Natural killer cell (primary cell): ENCODE measurements around the gene BICD2. TPM values are rescaled to one million over a fixed set of nuclear protein-coding genes. Genes with fewer than 3 reads are reported as not detected.
A peak's percentile ranks its signal among the peaks of the same experiment; 100 is the strongest.

Source experiments
- ATAC-seq, 3 donors: fragments of 150-1000 bp in 2 of 3; fragments of 200-7000 bp in 1 of 3; cut with Tn5 transposase; 1 replicate in 1 of 3; 2 replicates in 2 of 3; pipeline ENCODE4 v1.10.0; 2021; ENCODE audit warnings: mild to moderate bottlenecking in 2 of 3, moderate library complexity in 2 of 3
- DNase-seq, 2 donors: peaks; one replicate each; pipeline versions ENCODE4 v3.0.0 to v3.0.0-alpha.2; 2013 to 2021; ENCODE audit warnings: mixed read lengths in 1 of 2
- H3K27ac ChIP-seq: one replicate; pipeline ENCODE4 v1.5.1; 2013; ENCODE audit warnings: mild to moderate bottlenecking, low read length
- H3K27me3 ChIP-seq: one replicate; pipeline ENCODE4 v1.6.1; 2013; ENCODE audit warnings: low read length; ENCODE audit not compliant: control insufficient read depth, insufficient read depth
- H3K36me3 ChIP-seq: one replicate; pipeline ENCODE4 v1.6.1; 2013; ENCODE audit warnings: low read length; ENCODE audit not compliant: control insufficient read depth, insufficient read depth
- H3K4me1 ChIP-seq: one replicate; pipeline ENCODE4 v1.6.1; 2013; ENCODE audit warnings: low read length; ENCODE audit not compliant: control insufficient read depth, insufficient read depth
- H3K4me3 ChIP-seq: one replicate; pipeline ENCODE4 v1.5.1; 2013; ENCODE audit warnings: low read length
- H3K9me3 ChIP-seq: one replicate; pipeline ENCODE4 v1.6.1; 2013; ENCODE audit warnings: low read length; ENCODE audit not compliant: control insufficient read depth, insufficient read depth
- H3K27ac Mint-ChIP-seq, 2 donors: one replicate each; pipeline ENCODE4 v1.8.0; 2022; ENCODE audit warnings: mild to moderate bottlenecking in 2 of 2, mixed read lengths in 2 of 2, moderate library complexity in 1 of 2
- H3K27me3 Mint-ChIP-seq, 2 donors: one replicate each; pipeline ENCODE4 v1.8.0; 2022; ENCODE audit warnings: low read depth in 2 of 2, mixed read lengths in 2 of 2
- H3K36me3 Mint-ChIP-seq: one replicate; pipeline ENCODE4 v1.8.0; 2022; ENCODE audit warnings: mixed read lengths
- H3K4me1 Mint-ChIP-seq, 2 donors: one replicate each; pipeline ENCODE4 v1.8.0; 2022; ENCODE audit warnings: mixed read lengths in 2 of 2
- H3K4me3 Mint-ChIP-seq: one replicate; pipeline ENCODE4 v1.8.0; 2022; ENCODE audit warnings: mild to moderate bottlenecking, moderate library complexity, mixed read lengths
- H3K9me3 Mint-ChIP-seq, 2 donors: one replicate each; pipeline ENCODE4 v1.8.0; 2022; ENCODE audit warnings: mixed read lengths in 2 of 2
- WGBS: methylation state at CpG from one replicate; pipeline ENCODE4 v1.1.7; 2013; ENCODE audit warnings: missing lambda C conversion rate; ENCODE audit not compliant: insufficient coverage; 5-methylcytosine and 5-hydroxymethylcytosine counted together
- intact Hi-C: fragments of 100-400 bp; cut with micrococcal nuclease; formaldehyde crosslinking; loops from one replicate; pipeline ENCODE4 v1.14.2; 2022
- total RNA-seq, 4 donors: library from RNA; stranded (reverse); fragments of 120-200 nt in 1 of 4; gene quantifications; one replicate each; pipeline versions ENCODE4 v1.2.3 to v1.2.4, GENCODE V29; 2013 to 2022
- TF ChIP-seq, protein P1 (sequence below): fragments of 200-600 bp; IDR thresholded peaks from one replicate; pipeline ENCODE4 v1.8.0; 2022; ENCODE audit warnings: antibody characterized with exemption

The BICD2 gene
- total RNA-seq, 3 donors from 2014 or later (not counting 1 experiment from before 2014, with no cell fraction given): 27.0 to 39.7 (median 39.7) TPM

DNA sequence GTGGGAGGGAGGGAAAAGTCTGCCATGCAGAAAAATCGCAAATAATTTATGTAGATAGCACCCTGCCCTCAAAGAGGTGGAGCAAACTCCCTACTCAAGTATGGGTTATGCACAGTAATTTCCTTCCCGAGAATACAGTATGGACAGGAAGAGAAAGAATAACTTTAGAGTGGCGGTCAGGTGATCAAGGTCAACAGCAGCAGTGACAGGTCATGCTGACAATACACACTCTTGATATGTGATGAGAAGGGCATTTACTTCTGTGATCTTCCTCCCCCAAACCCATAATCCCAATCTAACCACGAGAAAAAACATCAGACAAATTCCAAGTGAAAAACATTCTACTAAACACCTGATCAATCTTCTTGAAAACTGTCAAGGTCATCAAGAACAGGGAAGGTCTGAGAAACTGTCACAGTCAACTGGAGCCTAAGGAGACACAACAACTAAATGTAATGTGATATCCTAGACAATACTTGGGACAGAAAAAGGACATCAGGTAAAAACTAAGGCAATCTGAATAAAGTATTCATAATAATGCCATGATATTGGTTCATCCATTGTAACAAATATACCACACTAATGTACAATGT lies 11.7 kb downstream of the BICD2 start:
- H3K4me1 Mint-ChIP-seq: peaks cover 37 to 62% of the 10 kb centered on the region in 2 donors
- intact Hi-C loops: no loop called here
- no peaks in the 10 kb centered on the region for H3K36me3 Mint-ChIP-seq
- TF ChIP-seq, protein P1, sequence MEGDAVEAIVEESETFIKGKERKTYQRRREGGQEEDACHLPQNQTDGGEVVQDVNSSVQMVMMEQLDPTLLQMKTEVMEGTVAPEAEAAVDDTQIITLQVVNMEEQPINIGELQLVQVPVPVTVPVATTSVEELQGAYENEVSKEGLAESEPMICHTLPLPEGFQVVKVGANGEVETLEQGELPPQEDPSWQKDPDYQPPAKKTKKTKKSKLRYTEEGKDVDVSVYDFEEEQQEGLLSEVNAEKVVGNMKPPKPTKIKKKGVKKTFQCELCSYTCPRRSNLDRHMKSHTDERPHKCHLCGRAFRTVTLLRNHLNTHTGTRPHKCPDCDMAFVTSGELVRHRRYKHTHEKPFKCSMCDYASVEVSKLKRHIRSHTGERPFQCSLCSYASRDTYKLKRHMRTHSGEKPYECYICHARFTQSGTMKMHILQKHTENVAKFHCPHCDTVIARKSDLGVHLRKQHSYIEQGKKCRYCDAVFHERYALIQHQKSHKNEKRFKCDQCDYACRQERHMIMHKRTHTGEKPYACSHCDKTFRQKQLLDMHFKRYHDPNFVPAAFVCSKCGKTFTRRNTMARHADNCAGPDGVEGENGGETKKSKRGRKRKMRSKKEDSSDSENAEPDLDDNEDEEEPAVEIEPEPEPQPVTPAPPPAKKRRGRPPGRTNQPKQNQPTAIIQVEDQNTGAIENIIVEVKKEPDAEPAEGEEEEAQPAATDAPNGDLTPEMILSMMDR: no peak
- H3K4me1 ChIP-seq: peaks cover 27% of the 10 kb centered on the region
- no peaks in the 10 kb centered on the region for H3K36me3 ChIP-seq
- peaks cover 3% of the 10 kb centered on the region for H3K9me3 ChIP-seq
- H3K27ac Mint-ChIP-seq: peak overlapping the region; percentile 29 to 55
- H3K4me3 ChIP-seq: no peak overlapping the region
- peaks cover 0 to 3% of the 10 kb centered on the region in 2 donors for H3K9me3 Mint-ChIP-seq
- 66% methylated on average over 2 of the region's 4 CpGs for WGBS
- H3K27me3 Mint-ChIP-seq: no peaks in the 10 kb centered on the region
- no peaks in the 10 kb centered on the region for H3K27me3 ChIP-seq
- H3K27ac ChIP-seq: no peak overlapping the region
- ATAC-seq (no peak), DNase-seq (no peak)
- peak overlapping the region; percentile 31 for H3K4me3 Mint-ChIP-seq

DNA sequence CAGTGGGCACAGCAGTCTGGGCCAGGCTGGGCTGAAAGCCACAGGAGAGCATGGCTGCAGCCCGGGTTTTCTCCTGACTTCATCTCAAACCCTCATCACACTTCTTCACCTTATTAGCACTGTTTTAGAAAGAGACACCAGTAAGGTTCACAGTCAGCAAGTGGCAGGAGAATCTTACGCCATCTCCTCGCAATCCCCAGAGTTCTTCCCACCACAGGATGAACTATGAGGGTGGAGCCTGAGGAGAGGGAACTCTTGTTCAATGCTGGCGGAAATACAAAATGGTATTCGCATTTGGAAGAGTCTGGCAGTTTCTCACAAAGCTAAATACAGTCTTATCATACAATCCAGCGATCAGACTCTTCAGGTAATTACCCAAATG lies 14.7 kb downstream of the BICD2 start:
- Histone ChIP-seq H3K27ac (no peak overlapping the region), H3K4me3 (no peak overlapping the region), H3K36me3 (no peaks in the 10 kb centered on the region), H3K4me1 (peaks cover 45% of the 10 kb centered on the region), H3K27me3 (no peaks in the 10 kb centered on the region), H3K9me3 (no peaks in the 10 kb centered on the region)
- H3K4me1 Mint-ChIP-seq: peaks cover 45 to 78% of the 10 kb centered on the region in 2 donors
- ATAC-seq: no peak
- TF ChIP-seq, protein P1: no peak
- DNase-seq: no peak
- H3K36me3 Mint-ChIP-seq: no peaks in the 10 kb centered on the region
- H3K27me3 Mint-ChIP-seq: no peaks in the 10 kb centered on the region
- intact Hi-C loops: no loop called here
- H3K9me3 Mint-ChIP-seq: no peaks in the 10 kb centered on the region
- no peak overlapping the region for H3K4me3 Mint-ChIP-seq
- 93% methylated on average over 3 of the region's 6 CpGs for WGBS
- H3K27ac Mint-ChIP-seq: no peak overlapping the region

DNA sequence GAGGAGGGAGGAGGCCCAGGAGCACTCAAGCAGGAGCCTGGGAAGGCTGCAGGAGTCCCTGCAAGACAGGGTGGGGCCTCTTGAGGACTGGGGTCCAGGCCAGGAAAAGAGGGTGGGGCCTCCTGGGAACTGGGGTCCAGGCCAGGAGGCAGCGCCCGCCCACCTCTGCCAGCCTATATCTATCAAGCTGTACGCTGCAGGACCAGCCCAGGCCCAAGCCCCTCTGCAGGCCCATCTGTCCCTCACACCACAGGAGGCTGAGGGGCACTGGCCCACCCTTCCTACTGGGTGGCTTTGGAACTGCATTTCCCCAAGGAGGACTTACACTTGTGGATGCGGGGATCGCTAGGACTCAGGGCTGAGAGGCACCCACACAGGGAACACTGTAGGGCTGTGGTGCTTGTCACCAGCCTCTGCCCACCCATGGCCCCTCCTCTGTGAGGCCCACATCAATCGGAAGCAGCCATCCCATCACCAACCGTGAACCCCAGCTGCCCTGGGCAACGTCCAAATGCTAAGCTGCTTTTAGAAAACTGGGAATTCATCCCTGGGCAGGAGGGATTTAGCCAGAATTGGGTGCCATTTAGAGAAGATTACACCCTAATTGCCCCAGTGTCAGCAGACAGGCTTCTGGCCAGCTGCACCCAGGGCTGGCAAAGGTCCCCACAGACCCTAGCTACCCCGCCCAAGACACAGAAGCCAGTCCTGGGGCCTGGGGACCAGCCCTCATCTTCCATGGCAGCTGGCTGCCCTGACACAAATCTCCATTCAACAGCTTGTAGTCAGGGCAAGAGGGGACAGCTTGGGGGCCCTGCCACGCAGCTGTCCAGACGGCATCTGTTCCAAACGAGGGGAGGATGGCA lies 15.3 kb downstream of the BICD2 start:
- TF ChIP-seq, protein P1: no peak
- Mint-ChIP-seq H3K27me3 (no peaks in the 10 kb centered on the region), H3K4me3 (no peak overlapping the region), H3K36me3 (no peaks in the 10 kb centered on the region), H3K9me3 (no peaks in the 10 kb centered on the region), H3K4me1 (peaks cover 50 to 83% of the 10 kb centered on the region in 2 donors), H3K27ac (no peak overlapping the region)
- H3K4me1 ChIP-seq: peaks cover 45% of the 10 kb centered on the region
- 92% methylated on average over 12 of the region's 12 CpGs for WGBS
- no peak overlapping the region for H3K4me3 ChIP-seq
- no peak for ATAC-seq
- DNase-seq: no peak
- no peaks in the 10 kb centered on the region for H3K36me3 ChIP-seq
- no peaks in the 10 kb centered on the region for H3K27me3 ChIP-seq
- no peak overlapping the region for H3K27ac ChIP-seq
- intact Hi-C loops: no loop called here
- H3K9me3 ChIP-seq: no peaks in the 10 kb centered on the region
